ENCODE measurements around the gene BAHCC1. TPM values are rescaled to one million over a fixed set of nuclear protein-coding genes. Genes with fewer than 3 reads are reported as not detected.

Gene BAHCC1
- total RNA-seq, 2 experiments from 2014 or later = 0.20 to 0.41 TPM

- Mint-ChIP-seq H3K27me3 (no peaks in the 10 kb centered on the region), H3K4me1 (ENCODE audit: low read depth) (no peaks in the 10 kb centered on the region), H3K36me3 (ENCODE audit: low read depth) (no peaks in the 10 kb centered on the region), H3K27ac (no peak overlapping the region), H3K4me3 (no peak overlapping the region), H3K9me3 (no peaks in the 10 kb centered on the region)
- no peak for DNase-seq
- POLR2A ChIA-PET = no interaction called here
- intact Hi-C loops (cut with DNase I, micrococcal nuclease) = no loop called here
- H3K9me3 ChIP-seq (ENCODE audit: control insufficient read depth in 1 of 2, insufficient read depth in 1 of 2, low read length in 2 of 2) = peaks cover 0 to 33% of the 10 kb centered on the region in 2 experiments
- TF ChIP-seq CTCF (IDR thresholded peaks at IDR 0.05) = no peak
- no peaks in the 10 kb centered on the region for H3K36me3 ChIP-seq (ENCODE audit: insufficient read depth, low read length)
- H3K4me3 ChIP-seq (ENCODE audit: low read length) = no peak overlapping the region
- CTCF ChIA-PET = no interaction called here
- no peaks in the 10 kb centered on the region for H3K4me1 ChIP-seq (ENCODE audit: insufficient read depth, low read length)
- no peak overlapping the region for H3K27ac ChIP-seq (ENCODE audit: low read depth in 1 of 2, low read length in 2 of 2)
- ATAC-seq (ENCODE audit: poor library complexity) = no peak
- H3K27me3 ChIP-seq (ENCODE audit: control insufficient read depth in 1 of 2, insufficient read depth in 2 of 2, low read length in 2 of 2) = no peaks in the 10 kb centered on the region
These were observed 64.6 kb downstream of the BAHCC1 start for GRCh38 chr17:81459864-81460263.

DNA sequence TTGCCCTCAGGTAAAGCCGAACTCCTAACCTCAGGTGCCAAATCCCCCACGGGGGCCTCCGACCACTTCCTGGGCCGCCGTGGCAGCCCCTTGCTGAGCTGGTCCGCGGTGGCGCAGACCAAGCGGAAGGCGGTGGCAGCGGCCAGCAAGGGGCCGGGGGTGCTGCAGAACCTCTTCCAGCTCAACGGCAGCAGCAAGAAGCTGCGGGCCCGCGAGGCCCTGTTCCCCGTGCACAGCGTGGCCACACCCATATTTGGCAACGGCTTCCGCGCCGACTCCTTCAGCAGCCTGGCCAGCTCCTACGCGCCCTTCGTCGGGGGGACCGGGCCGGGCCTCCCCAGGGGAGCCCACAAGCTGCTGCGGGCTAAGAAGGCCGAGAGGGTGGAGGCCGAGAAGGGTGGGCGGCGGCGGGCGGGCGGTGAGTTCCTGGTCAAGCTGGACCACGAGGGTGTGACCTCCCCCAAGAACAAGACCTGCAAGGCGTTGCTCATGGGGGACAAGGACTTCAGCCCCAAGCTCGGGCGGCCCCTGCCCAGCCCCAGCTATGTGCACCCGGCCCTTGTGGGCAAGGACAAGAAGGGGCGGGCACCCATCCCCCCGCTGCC is 65.7 kb downstream of the BAHCC1 start:
- Histone ChIP-seq H3K27me3 (ENCODE audit: control insufficient read depth in 1 of 2, insufficient read depth in 2 of 2, low read length in 2 of 2) (no peaks in the 10 kb centered on the region), H3K27ac (ENCODE audit: low read depth in 1 of 2, low read length in 2 of 2) (no peak overlapping the region), H3K4me3 (ENCODE audit: low read length) (no peak overlapping the region), H3K36me3 (ENCODE audit: insufficient read depth, low read length) (no peaks in the 10 kb centered on the region), H3K9me3 (ENCODE audit: control insufficient read depth in 1 of 2, insufficient read depth in 1 of 2, low read length in 2 of 2) (peaks cover 0 to 33% of the 10 kb centered on the region in 2 experiments), H3K4me1 (ENCODE audit: insufficient read depth, low read length) (no peaks in the 10 kb centered on the region)
- CTCF ChIA-PET = no interaction called here
- Mint-ChIP-seq H3K4me3 (no peak overlapping the region), H3K27ac (no peak overlapping the region), H3K4me1 (ENCODE audit: low read depth) (no peaks in the 10 kb centered on the region), H3K27me3 (no peaks in the 10 kb centered on the region), H3K9me3 (no peaks in the 10 kb centered on the region), H3K36me3 (ENCODE audit: low read depth) (no peaks in the 10 kb centered on the region)
- POLR2A ChIA-PET = no interaction called here
- TF ChIP-seq CTCF (IDR thresholded peaks at IDR 0.05) = no peak
- intact Hi-C loops (cut with DNase I, micrococcal nuclease) = no loop called here
- DNase-seq (peak in 1 of 14 experiments; percentile 48), ATAC-seq (ENCODE audit: poor library complexity) (no peak)

DNA sequence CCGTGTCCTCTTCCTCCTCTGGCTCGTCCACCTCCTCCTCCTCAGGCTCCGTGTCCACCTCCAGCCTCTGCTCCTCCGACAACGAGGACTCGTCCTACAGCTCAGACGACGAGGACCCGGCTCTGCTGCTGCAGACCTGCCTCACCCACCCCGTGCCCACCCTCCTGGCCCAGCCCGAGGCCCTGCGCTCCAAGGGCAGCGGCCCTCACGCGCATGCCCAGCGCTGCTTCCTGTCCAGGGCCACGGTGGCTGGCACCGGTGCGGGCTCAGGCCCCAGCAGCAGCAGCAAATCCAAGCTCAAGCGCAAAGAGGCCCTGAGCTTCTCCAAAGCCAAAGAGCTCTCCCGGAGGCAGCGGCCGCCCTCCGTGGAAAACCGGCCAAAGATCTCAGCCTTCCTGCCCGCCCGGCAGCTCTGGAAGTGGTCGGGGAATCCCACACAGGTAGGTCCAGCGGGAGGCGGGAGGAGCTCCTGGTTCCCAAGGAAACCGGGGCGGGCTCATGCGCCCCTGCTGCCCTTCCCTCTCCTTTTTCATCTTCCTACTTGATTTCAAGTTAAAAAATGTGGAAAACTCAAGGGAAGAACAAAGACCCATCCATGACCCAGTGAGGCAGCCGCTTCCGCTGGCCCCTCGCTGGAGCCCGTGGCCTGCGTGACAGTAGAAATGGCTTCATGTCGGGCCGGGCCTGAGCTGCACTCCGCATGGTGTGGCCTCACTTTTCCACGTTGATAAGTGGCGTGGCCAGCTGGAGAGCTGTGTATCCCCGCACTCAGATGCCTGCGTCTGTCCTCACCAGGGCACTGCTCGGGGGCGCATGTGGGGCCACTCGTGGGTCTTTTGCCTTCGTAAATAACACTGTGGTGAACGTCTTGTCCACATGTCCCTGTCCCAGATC is 66.6 kb downstream of the BAHCC1 start:
- Histone ChIP-seq H3K4me1 (ENCODE audit: insufficient read depth, low read length) (no peaks in the 10 kb centered on the region), H3K9me3 (ENCODE audit: control insufficient read depth in 1 of 2, insufficient read depth in 1 of 2, low read length in 2 of 2) (peaks cover 0 to 33% of the 10 kb centered on the region in 2 experiments), H3K27ac (ENCODE audit: low read depth in 1 of 2, low read length in 2 of 2) (no peak overlapping the region), H3K27me3 (ENCODE audit: control insufficient read depth in 1 of 2, insufficient read depth in 2 of 2, low read length in 2 of 2) (no peaks in the 10 kb centered on the region), H3K36me3 (ENCODE audit: insufficient read depth, low read length) (no peaks in the 10 kb centered on the region), H3K4me3 (ENCODE audit: low read length) (no peak overlapping the region)
- Mint-ChIP-seq H3K36me3 (ENCODE audit: low read depth) (no peaks in the 10 kb centered on the region), H3K9me3 (no peaks in the 10 kb centered on the region), H3K4me3 (no peak overlapping the region), H3K27ac (no peak overlapping the region), H3K27me3 (no peaks in the 10 kb centered on the region), H3K4me1 (ENCODE audit: low read depth) (no peaks in the 10 kb centered on the region)
- TF ChIP-seq CTCF (IDR thresholded peaks at IDR 0.05) = no peak
- ChIA-PET POLR2A (no interaction called here), CTCF (no interaction called here)
- intact Hi-C loops (cut with DNase I, micrococcal nuclease) = no loop called here
- ATAC-seq (ENCODE audit: poor library complexity) (no peak), DNase-seq (no peak)

Data from CD4-positive, alpha-beta T cell (primary cell).